Mesenteric fat pad (tissue), 1 donor: Measurements from ENCODE around the gene DNMT3A. TPM values are rescaled to one million over a fixed set of nuclear protein-coding genes. Genes with fewer than 3 reads are reported as not detected.

Experiments used
- DNase-seq: peaks from one replicate; pipeline ENCODE4 v3.0.0-alpha.2; 2020; ENCODE audit warnings: low spot score
- total RNA-seq: library from RNA; stranded (reverse); fragmentation: NEBNext Ultra II Directional; extraction: Animal tissue kit (Norgen Biotek cat#: 25700); gene quantifications from one replicate; pipeline ENCODE4 v1.2.1, GENCODE V29; 2021
- donor health status: DM: yes; HTN: yes; CAD: no.

Gene DNMT3A
- total RNA-seq, 1 donor from 2014 or later = 24.4 TPM

GRCh38 chr2:25347846-25348245 is 6.1 kb upstream of the DNMT3A start:
- no peak for DNase-seq

- no peak for DNase-seq
Observed at GRCh38 chr2:25347205-25347815, 5.6 kb upstream of the DNMT3A start.

- no peak for DNase-seq
Observed at GRCh38 chr2:25343187-25343825, 1.6 kb upstream of the DNMT3A start.

GRCh38 chr2:25342372-25343186 is 854 bp upstream of the DNMT3A start:
- peak; percentile 95 for DNase-seq

- no peak for DNase-seq
Observed at GRCh38 chr2:25341011-25341727, 556 bp downstream of the DNMT3A start.

- no peak for DNase-seq
Observed at GRCh38 chr2:25340181-25340921, 1.4 kb downstream of the DNMT3A start.

- no peak for DNase-seq
Observed at GRCh38 chr2:25339791-25340180, 1.9 kb downstream of the DNMT3A start.

GRCh38 chr2:25339211-25339674 is 2.5 kb downstream of the DNMT3A start:
- no peak for DNase-seq

- DNase-seq = no peak
Observed at GRCh38 chr2:25338401-25338800, 3.3 kb downstream of the DNMT3A start.

GRCh38 chr2:25337891-25338290 is 3.8 kb downstream of the DNMT3A start:
- DNase-seq = no peak

GRCh38 chr2:25337276-25337675 is 4.4 kb downstream of the DNMT3A start:
- no peak for DNase-seq

GRCh38 chr2:25336383-25336841 is 5.3 kb downstream of the DNMT3A start:
- DNase-seq = no peak

- no peak for DNase-seq
Observed at GRCh38 chr2:25335971-25336370, 5.8 kb downstream of the DNMT3A start.

GRCh38 chr2:25335204-25335603 is 6.5 kb downstream of the DNMT3A start:
- no peak for DNase-seq

GRCh38 chr2:25334482-25334881 is 7.2 kb downstream of the DNMT3A start:
- DNase-seq = no peak

GRCh38 chr2:25333981-25334380 is 7.7 kb downstream of the DNMT3A start:
- no peak for DNase-seq

GRCh38 chr2:25332571-25332970 is 9.2 kb downstream of the DNMT3A start:
- no peak for DNase-seq

GRCh38 chr2:25331686-25332365 is 9.9 kb downstream of the DNMT3A start:
- DNase-seq = no peak

GRCh38 chr2:25330937-25331336 is 10.8 kb downstream of the DNMT3A start:
- no peak for DNase-seq

- DNase-seq = no peak
Observed at GRCh38 chr2:25330273-25330672, 11.5 kb downstream of the DNMT3A start.
